Posterior cingulate gyrus (tissue), 11 donors: ENCODE measurements around the gene F10.
A peak's percentile ranks its signal among the peaks of the same experiment; 100 is the strongest.

Source experiments
- DNase-seq, 10 donors: peaks; one replicate each; pipeline versions ENCODE4 v3.0.0 to v3.0.0-alpha.2; 2020 to 2021; ENCODE audit warnings: mixed read lengths in 3 of 10
- intact Hi-C: fragments of 100-400 bp; cut with DNase I; formaldehyde crosslinking; loops from one replicate; pipeline ENCODE4 v1.15.1; 2023

Gene F10

DNA sequence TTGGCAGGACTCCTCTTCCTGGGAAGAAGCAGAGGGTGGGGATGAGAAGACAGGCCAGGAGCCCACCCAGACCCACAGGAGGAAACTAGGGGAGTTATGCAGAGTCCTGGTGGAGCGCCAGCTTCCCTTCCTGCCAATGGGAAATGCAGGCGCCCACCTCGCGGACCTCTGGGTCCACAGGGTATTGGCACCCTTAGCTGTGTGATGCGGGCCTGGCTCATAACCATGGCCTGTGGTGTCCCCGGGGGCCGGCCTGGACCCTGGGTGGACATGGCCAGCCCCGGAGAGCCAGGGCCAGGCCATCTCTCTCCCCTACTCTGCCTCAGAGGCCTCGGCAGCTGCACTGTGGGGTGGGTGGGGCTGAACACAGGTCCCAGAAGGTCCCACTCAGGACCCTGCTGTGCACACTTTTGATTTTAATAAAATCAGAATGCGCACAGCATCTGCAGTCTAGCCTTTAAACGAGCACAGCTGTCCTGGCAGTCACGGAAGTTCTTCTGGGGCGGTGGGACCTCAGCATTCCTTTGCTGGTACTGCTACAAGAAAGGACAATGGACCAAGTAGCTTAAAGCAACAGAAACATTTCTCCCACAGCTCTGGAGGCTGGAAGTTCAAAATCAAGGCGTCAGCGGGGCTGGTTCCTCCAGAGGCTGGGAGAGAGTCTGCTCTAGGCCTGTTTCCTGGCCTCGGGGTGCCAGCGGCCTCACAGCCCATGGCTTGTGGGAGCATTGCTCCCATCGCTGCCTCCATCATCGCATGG is 1.8 kb downstream of the F10 start:
- intact Hi-C loops: no loop called here
- peak in 4 of 10 donors; percentile 10 to 77 (median 34) for DNase-seq

DNA sequence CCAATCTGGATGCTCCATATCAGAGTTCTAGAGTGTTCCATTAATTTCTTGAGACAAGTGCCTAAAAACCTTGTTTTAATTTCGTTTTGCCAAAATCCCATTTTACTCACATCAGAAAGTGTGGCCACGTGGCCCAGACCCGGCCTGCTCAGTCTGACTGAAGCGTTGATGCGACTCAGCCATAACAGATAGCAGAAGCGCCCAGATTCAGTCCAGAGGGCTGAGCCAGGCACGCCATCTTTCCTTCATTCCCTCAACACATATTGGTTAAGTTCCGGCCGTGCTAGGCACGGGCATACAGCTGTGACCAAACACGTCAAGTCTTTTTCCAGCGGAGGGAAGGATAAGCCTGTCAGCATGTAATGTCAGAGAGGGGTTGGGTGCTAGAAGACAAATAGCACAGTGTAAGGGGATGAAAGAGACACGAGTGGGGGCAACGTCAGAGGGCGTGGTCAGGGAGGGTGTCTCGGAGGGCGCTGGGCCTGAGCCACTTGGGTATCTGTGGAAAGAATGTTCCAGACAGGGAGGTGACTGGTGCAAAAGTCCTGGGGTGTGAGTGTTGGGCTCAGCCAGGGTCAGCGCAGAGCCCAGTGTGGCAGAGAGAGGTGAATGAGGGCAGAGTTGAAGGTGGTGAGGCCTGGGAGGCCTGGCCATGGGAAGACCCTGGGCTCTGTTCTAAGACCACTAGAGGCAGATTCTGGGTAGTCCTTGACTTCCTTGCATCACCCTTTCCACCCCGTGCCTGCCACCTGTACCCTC is 3.1 kb downstream of the F10 start:
- intact Hi-C loops: no loop called here
- peak in 4 of 10 donors; percentile 1 to 62 (median 46) for DNase-seq

DNA sequence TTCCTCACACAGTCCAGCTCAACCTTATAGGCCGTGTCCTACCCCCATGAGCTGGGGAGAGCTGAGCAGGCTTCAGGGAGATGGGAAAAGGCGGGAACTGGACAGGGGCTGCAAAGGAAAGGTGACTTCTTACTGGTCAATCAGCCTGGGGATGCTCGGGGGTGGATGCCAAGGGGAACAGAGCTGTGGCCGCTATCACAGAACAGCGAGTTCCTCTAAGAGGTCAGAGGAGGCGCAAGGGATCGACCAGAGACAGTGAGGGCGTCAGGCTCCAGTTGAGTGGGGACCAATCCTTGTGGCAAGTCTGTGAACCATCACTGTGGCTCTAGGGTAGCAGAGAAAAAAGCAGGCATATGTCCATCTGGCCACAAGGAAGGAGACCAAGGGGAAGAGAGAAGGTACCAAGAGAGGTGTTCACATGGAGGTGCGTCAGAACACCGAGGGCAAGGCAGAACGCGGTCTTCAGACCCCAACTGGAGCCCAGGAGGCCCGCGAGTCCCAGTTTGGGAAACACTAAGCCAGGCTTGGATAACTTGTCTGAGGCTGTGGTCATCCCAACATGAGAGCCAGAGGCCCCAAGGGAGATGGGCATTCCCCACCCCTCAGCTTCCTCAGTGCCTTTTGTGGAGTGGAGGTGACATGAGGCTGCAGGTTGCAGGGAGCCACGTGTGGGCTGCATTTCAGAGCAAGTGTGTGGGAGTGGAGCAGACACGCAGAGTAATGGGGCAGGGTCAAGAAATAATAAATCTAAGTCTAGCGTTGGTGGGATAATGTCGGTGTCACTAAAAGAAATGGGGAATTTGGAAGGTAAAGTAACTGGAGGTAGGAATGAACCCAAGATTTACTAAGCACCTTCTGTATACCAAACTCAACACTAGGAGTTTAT is 3.9 kb downstream of the F10 start:
- intact Hi-C loops: no loop called here
- DNase-seq: peak in 3 of 10 donors; percentile 31 to 61 (median 35)

DNA sequence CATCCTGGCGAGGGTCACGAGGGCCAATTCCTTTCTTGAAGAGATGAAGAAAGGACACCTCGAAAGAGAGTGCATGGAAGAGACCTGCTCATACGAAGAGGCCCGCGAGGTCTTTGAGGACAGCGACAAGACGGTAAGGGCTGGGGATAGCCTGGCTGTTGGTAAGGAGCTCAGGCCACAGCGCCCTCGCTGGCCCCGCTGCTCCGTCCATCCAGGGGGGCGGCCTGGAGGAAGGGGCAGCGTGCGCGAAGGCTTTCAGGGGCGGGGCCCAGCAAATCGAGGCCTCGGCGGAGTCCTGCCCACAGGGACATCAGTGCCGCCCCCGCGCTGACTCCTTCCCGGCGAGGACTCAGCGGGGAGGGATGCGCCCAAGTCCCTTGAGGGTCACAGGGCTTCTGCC is 6.9 kb downstream of the F10 start:
- intact Hi-C loops: no loop called here
- DNase-seq: peak in 2 of 10 donors; percentile 43 to 69

DNA sequence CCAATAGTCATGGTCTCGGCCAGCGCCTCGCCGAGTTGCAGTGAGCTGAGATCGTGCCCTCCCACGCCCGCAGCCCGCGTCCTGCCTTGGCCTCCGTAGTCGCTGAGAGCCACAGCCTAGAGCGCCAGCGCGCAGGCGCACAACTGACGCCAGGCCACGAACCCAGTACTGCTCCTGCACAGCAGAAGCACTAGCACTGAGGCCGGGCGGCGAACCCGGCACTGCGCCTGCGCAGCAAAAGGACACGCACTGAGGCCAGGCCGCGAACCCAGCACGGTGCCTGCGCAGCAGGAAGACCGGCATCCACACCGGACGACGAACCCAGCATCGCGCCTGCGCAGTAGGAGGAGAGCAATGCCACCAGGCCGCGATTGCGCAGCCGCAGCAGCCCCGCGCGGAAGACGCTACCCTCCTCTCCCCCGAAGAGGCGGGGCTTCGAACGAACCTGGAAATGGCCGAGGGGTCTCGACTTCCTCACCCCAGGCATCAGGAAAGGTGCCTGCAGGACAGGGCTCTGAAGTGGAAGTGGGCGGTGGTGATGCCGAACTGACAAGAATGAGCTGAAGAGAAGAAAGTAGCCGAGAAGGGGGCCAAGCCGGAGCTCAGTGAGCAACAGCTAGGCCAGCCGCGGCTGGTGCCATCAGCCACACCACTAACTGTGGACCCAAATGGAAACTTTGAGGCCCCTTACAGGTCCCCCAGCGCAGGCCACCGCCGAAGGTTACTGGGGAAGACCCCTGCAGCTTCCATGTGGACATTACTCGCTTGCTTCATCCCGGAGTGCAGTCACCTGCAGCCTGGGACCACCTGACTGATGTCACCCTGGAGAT is 7.5 kb downstream of the F10 start:
- peak in 3 of 10 donors; percentile 73 to 85 (median 77) for DNase-seq
- intact Hi-C loops: no loop called here

DNA sequence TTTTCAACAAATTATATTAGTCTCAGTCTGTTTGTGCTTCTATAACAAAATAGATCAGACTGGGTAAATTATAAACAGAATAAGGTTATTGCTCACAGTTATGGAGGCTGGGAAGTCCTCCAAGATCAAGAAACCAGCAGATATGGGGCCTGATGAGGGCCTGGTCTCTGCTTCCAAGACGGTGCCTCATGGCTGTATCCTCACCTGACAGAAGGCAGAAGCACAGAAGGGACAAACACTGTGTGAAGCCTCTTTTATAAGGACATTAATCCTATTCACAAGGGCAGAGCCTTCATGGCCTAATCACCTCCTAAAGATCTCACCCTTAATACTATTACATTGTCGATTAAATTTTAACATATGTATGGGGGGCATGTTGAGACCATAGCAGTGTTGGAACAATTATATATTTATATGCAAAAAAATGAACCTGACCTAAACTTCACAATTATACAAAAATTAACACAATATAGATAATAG is 12.7 kb downstream of the F10 start:
- DNase-seq: no peak
- intact Hi-C loops: no loop called here

DNA sequence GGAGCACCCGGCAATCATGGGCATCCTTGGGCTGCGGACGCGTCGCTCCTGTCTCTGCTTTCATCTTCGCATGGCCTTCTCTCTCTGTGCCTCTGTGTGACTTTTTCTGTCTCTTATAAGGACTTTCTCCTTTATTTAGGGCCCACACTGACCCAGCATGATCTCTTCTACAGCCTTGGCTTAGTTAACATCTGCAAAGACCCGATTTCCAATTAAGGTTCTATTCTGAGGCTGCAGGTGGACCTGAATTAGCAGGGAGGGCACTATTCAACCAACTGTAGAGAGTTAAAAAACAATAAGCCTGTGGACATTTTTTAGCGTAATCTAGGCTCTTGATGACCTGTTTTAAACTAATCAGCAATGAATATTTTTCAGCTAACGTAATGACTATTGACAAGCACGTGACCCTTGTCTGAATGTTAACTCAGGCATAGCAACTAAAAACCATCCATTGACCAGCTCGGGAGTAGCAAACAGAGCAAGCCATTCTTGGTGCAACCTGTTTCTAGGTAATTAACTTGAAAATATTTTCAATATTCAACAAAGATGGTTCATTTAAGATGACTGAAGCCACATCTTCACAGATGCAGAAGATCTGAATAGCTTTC is 15.2 kb downstream of the F10 start:
- DNase-seq: peak in 1 of 10 donors; percentile 3
- intact Hi-C loops: no loop called here

DNA sequence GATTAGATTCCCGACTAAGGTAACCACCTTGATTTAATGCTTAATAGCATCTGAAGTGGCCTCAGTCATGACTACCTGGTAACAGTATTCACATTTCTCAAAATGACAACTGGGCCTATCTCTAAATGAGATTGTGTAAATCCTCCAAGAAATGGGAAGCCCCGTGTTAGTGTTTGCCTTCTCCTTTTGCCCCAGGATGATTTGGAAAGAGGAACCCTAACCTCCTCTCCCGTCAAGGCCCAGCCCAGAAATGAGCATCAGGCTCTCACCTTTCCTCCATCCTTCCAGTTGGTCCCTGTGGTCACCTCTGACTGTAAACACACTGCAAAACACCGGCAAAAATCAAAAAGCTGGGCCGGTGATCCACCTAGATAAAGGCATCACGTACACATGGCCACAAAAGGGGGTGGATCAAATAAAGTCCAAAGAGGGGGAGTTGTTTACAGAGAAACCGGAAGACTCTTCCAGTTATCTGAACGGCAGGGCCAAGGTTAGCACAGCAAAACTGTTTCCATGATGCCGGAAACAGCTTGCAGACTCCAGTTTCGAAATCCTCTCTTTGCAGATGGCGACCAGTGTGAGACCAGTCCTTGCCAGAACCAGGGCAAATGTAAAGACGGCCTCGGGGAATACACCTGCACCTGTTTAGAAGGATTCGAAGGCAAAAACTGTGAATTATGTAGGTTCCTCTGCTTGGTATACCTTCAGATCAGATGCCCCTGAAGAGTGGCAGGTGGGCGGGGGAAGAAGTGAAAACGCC is 16.4 kb downstream of the F10 start:
- peak in 1 of 10 donors; percentile 0 for DNase-seq
- intact Hi-C loops: no loop called here

DNA sequence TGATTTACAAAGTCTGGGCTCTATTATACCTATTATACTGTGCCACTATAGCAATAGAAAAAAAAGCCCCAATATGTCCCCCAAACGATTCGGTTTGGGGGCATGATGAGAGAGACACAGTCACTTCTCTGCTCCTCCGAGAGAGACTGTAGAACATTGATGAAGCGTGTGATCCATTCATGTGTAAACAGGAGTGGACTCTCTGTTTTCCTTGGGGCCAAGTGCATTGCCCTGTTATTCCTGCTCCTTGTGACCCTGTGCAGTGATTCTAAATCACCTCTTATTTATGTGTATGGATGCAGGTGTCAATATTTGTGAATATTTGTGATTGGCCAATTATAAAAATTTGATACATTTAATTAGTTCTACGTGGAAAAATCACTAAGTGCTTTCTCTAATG is 17.0 kb downstream of the F10 start:
- intact Hi-C loops: no loop called here
- DNase-seq: no peak

DNA sequence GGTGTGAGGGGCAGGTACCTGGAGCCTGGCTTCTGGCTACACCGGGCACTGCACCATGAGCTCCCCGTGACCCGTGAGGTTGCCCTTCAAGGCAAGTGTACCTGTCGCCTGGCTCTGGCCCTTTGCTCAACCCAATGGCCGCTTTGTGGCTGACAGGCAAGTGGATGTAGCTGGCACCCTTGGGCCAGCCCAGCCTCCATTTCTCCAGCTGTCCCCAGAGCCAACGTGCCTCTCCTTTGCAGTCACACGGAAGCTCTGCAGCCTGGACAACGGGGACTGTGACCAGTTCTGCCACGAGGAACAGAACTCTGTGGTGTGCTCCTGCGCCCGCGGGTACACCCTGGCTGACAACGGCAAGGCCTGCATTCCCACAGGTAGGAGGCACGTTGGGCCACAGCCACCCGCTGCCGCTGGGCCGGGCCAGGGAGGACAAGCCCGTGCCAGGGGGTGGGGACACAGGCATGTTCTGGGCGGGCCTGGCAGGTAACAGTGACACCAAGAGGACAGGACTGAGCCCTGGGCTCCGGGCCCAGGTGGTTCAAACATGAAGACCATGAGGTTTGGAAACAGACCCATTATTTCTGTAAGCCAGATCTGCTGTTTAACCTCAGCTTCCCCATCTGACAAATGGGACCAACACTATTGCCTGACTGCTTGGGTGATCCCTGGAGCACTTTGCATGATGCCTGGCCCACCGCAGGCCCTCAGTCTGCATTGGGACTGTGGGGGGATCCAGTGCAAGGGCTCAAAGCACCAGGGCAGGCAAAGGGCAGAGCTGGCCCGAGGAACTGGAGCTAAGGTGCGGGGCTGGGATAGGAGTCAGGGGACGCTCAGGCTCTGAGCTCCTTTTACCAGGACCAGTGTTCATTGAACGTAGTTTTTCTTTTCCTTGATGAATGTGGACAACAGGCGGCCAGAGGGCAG is 18.3 kb downstream of the F10 start:
- intact Hi-C loops: no loop called here
- peak in 3 of 10 donors; percentile 3 to 80 (median 63) for DNase-seq

DNA sequence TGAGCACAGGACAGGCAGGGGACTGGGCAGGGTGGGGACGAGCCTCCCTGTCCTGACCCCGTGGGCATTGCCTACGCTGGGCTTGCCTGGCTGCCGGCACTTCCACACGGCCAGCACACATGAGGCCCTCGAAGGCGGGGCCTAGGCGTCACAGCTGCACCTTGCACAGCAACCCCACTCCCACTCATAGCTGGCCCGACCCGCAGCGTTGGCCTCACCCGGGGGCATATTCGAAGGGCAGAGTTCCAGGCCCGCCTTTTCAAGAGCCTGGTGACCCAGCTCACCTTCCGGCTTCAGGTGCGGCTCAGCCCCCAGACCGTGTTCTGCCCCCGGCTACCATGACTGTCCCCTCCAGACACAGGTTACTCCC is 19.0 kb downstream of the F10 start:
- peak in 3 of 10 donors; percentile 1 to 74 (median 42) for DNase-seq
- intact Hi-C loops: no loop called here

DNA sequence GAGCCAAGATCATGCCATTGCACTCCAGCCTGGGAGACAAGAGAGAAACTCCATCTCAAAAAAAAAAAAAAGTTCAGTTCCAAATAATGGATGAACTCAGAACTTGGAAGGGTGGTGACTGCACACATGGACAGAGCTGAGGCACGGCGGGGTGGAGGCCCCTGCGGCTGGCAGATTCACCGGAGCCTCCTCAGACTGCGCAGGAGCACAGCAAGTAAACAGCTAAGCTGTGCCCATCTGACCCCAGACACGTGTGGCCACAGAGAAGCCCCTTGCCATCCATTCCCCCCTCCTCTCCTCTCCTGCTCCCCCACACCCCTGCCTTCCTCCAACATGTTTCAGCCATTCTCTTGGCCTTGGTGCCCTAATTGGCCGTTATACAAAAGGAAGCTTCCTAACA is 20.3 kb downstream of the F10 start:
- intact Hi-C loops: no loop called here
- DNase-seq: peak in 1 of 10 donors; percentile 35

DNA sequence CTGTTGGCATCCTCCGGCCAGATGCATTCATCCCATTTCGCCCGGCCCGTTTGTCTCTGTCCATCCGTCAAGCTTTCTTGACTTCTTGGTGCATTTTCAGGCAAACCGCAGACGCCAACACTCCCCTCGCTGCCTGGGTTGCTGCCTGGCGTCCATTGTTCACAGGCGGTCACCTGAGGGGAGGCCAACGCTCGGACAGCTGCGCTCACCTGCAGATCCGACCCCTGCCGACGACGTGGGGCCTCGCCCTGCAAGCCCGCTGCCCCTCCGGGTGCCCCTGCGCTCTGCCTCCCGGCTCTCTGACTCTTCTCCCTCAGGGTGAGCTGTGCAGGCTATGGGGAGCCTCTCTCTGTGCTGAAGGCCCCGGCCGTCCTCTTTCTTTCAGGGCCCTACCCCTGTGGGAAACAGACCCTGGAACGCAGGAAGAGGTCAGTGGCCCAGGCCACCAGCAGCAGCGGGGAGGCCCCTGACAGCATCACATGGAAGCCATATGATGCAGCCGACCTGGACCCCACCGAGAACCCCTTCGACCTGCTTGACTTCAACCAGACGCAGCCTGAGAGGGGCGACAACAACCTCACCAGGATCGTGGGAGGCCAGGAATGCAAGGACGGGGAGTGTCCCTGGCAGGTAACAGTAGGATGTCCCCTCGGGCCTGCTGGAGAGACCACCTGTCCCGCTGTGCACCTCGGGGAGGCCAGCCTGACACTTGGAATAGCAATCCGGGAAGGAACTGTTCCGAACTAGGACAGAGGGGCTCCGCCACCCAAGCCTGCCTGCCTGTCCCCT is 21.1 kb downstream of the F10 start:
- peak in 2 of 10 donors; percentile 64 to 74 for DNase-seq
- intact Hi-C loops: no loop called here

DNA sequence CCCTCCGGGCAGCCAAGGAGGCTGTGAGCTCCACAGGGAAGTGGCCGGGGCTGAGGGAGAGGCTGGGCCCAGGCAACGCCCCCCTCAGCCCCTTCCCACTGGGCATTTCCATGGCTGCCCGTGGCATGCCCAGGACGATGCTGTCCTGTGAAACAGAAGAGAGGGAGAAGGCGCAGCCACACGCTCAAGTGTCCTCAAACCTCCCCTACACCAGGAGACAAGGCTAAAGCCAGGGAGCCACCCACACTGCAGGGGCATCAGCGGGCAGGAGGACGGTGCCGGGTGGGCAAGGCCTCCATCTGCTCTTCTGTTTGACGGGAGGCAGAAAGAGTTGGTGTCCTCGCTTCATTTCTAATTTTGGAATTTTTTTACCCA is 21.6 kb downstream of the F10 start:
- peak in 1 of 10 donors; percentile 50 for DNase-seq
- intact Hi-C loops: no loop called here

DNA sequence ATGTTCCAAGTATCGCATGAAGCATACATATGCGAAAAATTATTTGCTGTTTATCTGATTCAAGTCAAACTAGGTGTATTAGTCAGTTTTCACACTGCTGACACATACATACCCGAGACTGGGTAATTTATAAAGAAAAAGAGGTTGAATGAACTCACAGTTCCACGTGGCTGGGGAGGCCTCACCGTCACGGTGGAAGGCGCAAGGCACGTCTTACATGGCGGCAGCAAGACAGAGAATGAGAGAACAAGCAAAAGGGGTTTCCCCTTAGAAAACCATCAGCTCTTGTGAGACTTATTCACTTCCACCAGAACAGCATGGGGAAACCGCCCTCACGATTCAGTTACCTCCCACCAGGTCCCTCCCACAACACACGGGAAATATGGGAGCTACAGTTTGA is 22.9 kb downstream of the F10 start:
- DNase-seq: no peak
- intact Hi-C loops: no loop called here

DNA sequence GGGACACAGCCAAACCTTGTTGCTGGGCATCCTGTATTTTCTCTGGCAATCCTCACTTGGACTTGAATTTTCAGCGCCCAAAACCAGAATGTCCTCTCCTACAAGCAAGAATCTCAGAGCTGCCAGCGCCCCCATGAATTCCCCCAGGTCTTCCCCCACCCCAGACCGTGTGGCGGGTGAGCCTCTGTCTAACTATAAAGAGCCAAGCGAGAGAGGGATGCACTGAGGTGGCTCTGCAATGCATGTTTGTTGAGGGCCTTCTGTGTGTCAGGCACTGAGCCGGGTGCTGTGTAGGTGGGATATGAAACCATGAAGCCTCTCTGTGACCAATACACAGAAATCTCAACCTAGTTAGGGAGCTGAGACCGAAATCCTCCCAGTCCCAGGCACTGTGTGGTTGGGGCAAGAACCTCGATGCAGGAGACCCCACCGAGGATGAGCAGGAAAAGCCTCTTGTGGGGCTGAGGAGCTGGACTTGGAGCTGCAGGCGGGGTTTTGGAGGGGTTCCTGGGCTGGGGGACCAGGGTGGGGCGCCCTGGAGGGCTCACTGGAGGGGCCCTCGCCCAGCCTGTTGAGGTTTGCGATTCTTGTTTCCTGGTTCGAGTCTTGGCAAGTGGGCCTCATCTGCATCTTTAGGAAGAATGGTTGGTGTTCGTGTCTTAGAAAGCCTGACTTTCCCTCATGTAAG is 23.5 kb downstream of the F10 start:
- intact Hi-C loops: no loop called here
- DNase-seq: peak in 1 of 10 donors; percentile 49
